Measurements from ENCODE around the gene RABGGTB.

- TF ChIP-seq SIN3A (IDR thresholded peaks at IDR 0.05; ENCODE audit: borderline replicate concordance, insufficient read depth, low read length) (no peak), TAF1 (IDR thresholded peaks at IDR 0.05; ENCODE audit: borderline replicate concordance, insufficient read depth, low read length) (no peak), POLR2AphosphoS5 (IDR thresholded peaks at IDR 0.05; ENCODE audit: low read depth, low read length) (no peak), REST (IDR thresholded peaks at IDR 0.05; ENCODE audit: insufficient read depth in 1 of 2, low read depth in 2 of 2, low read length in 2 of 2) (no peak)
These were observed 22.9 kb downstream of the RABGGTB start for GRCh38 chr1:75808921-75809320.

Measured in PFSK-1 (cell line).